Pancreas (tissue), 10 donors: Measurements from ENCODE around the gene ARNT2. TPM values are rescaled to one million over a fixed set of nuclear protein-coding genes. Genes with fewer than 3 reads are reported as not detected.

Experiments
- ATAC-seq, 4 donors: fragments of 200-7000 bp; cut with Tn5 transposase; one replicate each; pipeline versions ENCODE4 v1.8.0 to v1.9.1; 2020; ENCODE audit warnings: mild to moderate bottlenecking in 4 of 4, moderate library complexity in 4 of 4
- DNase-seq, 6 donors: peaks; one replicate each; pipeline ENCODE4 v3.0.0-alpha.2; 2020
- FAIRE-seq: peaks from 2 replicates; lab custom pipeline; 2012; peaks lifted over from hg19 to GRCh38; lab: Jason Lieb, UNC
- H3K27ac ChIP-seq, 4 donors: fragments of 200-600 bp; sonication (generic); 1 replicate in 3 of 4; 2 replicates in 1 of 4; pipeline versions ENCODE4 v1.5.0 to v1.8.0; 2020
- H3K27me3 ChIP-seq, 4 donors: fragments of 200-600 bp; one replicate each; pipeline ENCODE4 v1.8.0; 2021
- H3K36me3 ChIP-seq, 3 donors: fragments of 200-600 bp; sonication (generic) in 1 of 3; one replicate each; pipeline versions ENCODE4 v1.5.0 to v1.8.0; 2020 to 2021
- H3K4me1 ChIP-seq, 3 donors: fragments of 200-600 bp; one replicate each; pipeline ENCODE4 v1.8.0; 2021
- H3K4me3 ChIP-seq, 4 donors: fragments of 200-600 bp; sonication (generic) in 2 of 4; one replicate each; pipeline versions ENCODE4 v1.5.0 to v1.8.0; 2020 to 2021
- H3K9me3 ChIP-seq, 4 donors: fragments of 200-600 bp; one replicate each; pipeline ENCODE4 v1.8.0; 2021
- WGBS, 2 donors: extraction: QIAGEN DNeasy Blood & Tissue Kit; methylation state at CpG; one replicate each; pipeline ENCODE4 v1.1.7; 2013; 5-methylcytosine and 5-hydroxymethylcytosine counted together
- intact Hi-C, 3 donors: fragments of 100-400 bp; cut with DNase I; formaldehyde crosslinking; loops; one replicate each; pipeline versions ENCODE4 v1.11.1 to v1.14.2; 2022
- polyA plus RNA-seq, 2 donors: library from polyadenylated mRNA; stranded (reverse); fragments of 200-250 nt; gene quantifications; one replicate each; pipeline ENCODE4 v1.2.3, GENCODE V29; 2013
- total RNA-seq, 6 donors: library from RNA; stranded (reverse); fragmentation: NEBNext Ultra II Directional in 4 of 6; extraction: Animal tissue kit (Norgen Biotek cat#: 25700) in 4 of 6; gene quantifications; one replicate each; pipeline versions ENCODE4 v1.2.1 to v1.2.4, GENCODE V29; 2021 to 2023
- TF ChIP-seq, protein P1 (sequence below), 4 donors: fragments of 200-600 bp; sonication (generic) in 3 of 4; IDR thresholded peaks; one replicate each; pipeline versions ENCODE4 v1.5.0 to v1.8.0; 2021; ENCODE audit warnings: antibody characterized with exemption in 4 of 4
- donor health status: healthy with polysubstance abuse.
- donor health status: DM: no; HTN: no; CAD: no; lungs with moderate emphysema.
- donor health status: DM: no; HTN: no; CAD: no.
- donor health status: control.
- donor health status: control.
- donor health status: Bipolar disorder and iron deficiency.
- donor health status: DM: yes; HTN: yes; CAD: no.
- donor health status: DM: no; HTN: no; CAD: no.
- donor health status: DM: no; HTN: no; CAD: no.
- donor health status: DM: yes; HTN: yes; CAD: no.

ARNT2 gene
- total and polyA plus RNA-seq, 8 donors, result 2.1 to 18.1 (median 5.4) TPM

DNA sequence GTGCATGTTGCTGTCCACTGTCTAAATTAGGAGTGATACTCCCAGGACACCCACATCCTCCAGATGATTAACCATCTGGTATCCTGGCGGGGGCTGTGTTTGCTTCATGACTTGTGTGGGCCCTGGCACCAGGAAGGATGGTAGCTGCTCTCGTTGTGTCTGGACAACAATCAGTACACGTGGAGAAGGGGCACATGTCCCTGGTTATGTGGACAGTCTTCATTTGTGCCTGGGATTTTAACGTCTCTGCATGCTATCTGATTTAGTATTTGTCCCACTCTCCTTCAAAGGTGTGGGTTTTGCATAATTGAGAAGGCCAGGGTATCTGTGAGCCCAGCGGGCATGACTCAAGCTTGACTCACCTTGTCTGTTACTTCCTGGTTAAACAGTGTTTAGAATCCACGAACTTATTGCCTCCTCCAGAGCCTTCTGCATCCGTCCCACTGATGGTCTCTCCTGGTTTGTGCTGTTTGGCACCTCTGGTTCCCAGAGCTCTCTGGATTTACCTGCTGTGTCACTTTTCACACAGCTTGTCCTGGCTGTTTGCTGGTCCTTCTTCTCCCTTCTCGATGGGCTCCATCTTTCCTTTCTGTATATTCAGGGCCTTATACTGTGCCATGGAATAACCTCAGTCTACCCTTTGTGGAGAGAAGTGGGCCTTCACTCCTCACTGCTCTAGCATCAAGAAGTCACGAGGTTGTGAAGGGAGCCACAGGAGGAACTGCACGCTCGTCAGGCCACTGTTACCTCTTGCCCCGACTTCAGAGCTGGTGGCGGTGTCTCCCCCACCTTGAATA lies 32.5 kb downstream of the ARNT2 start:
- H3K27me3 ChIP-seq, result no peaks in the 10 kb centered on the region
- FAIRE-seq (no peak), ATAC-seq (peak in 3 of 4 donors; percentile 60 to 91 (median 87)), DNase-seq (no peak)
- TF ChIP-seq, protein P1, sequence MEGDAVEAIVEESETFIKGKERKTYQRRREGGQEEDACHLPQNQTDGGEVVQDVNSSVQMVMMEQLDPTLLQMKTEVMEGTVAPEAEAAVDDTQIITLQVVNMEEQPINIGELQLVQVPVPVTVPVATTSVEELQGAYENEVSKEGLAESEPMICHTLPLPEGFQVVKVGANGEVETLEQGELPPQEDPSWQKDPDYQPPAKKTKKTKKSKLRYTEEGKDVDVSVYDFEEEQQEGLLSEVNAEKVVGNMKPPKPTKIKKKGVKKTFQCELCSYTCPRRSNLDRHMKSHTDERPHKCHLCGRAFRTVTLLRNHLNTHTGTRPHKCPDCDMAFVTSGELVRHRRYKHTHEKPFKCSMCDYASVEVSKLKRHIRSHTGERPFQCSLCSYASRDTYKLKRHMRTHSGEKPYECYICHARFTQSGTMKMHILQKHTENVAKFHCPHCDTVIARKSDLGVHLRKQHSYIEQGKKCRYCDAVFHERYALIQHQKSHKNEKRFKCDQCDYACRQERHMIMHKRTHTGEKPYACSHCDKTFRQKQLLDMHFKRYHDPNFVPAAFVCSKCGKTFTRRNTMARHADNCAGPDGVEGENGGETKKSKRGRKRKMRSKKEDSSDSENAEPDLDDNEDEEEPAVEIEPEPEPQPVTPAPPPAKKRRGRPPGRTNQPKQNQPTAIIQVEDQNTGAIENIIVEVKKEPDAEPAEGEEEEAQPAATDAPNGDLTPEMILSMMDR (IDR thresholded peaks at IDR 0.05), result no peak
- H3K27ac ChIP-seq, result peak overlapping the region in 2 of 4 donors; percentile 52 to 54
- H3K36me3 ChIP-seq, result no peaks in the 10 kb centered on the region
- no peak overlapping the region for H3K4me3 ChIP-seq
- no peaks in the 10 kb centered on the region for H3K9me3 ChIP-seq
- no peaks in the 10 kb centered on the region for H3K4me1 ChIP-seq
- WGBS, 2 donors, result 76 to 79% methylated on average over 13 of the region's 13 CpGs
- intact Hi-C loops, result no loop called here

DNA sequence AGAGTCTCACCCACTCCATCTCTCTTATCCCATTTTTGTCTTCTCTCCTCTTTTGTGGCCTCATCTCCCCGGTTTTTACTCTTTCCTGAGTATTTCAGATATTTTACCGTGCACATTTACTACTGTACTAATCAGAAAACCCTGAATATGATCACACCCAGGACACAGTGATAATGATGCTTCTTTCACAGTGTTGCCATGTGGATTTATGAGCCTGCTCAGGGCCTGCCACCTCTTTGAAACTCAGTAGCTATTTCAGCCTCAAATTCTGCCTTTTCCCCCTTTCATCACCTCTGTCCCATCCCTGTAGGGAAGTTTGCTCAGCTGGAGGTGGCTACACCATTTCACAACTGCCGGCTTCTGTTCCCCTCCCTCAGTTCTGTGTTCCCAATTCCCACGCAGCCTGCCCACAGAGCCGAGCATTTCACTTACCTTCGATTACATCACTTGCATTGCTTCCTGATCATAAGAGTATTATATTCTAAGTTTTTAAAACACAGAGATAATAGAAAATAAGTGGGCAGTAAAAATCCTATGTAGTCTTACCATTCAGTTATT lies 33.2 kb downstream of the ARNT2 start:
- H3K9me3 ChIP-seq, result no peaks in the 10 kb centered on the region
- no peak overlapping the region for H3K4me3 ChIP-seq
- ATAC-seq (peak in 1 of 4 donors; percentile 23), DNase-seq (no peak), FAIRE-seq (no peak)
- H3K27me3 ChIP-seq, result no peaks in the 10 kb centered on the region
- no peaks in the 10 kb centered on the region for H3K36me3 ChIP-seq
- H3K27ac ChIP-seq, result peak overlapping the region in 2 of 4 donors; percentile 26 to 54
- H3K4me1 ChIP-seq, result no peaks in the 10 kb centered on the region
- intact Hi-C loops, result no loop called here
- TF ChIP-seq, protein P1 (IDR thresholded peaks at IDR 0.05), result no peak
- 60% methylated on average over 6 of the region's 6 CpGs for WGBS, 2 donors

DNA sequence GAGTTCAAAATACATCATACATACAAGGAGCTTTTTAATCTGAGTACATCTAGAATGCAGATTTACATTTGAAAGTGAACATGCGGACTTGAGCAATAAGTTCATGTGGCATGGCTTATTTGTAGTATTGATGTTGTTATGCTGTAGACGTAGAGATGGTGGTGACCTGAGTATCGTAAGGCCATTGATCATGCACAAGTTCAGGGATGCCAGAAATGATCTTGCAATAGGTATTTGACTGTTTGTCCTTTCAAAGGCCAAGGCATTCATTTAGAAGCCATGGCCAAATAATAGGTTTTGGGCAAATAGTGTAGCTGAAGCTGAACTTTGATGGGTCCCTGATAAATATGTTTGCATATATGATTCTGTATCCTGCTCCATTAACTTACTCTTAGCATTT lies 35.0 kb downstream of the ARNT2 start:
- no peak for ATAC-seq
- TF ChIP-seq, protein P1 (IDR thresholded peaks at IDR 0.05), result no peak
- H3K4me3 ChIP-seq, result no peak overlapping the region
- H3K27ac ChIP-seq, result no peak overlapping the region
- no peak for FAIRE-seq
- no peaks in the 10 kb centered on the region for H3K4me1 ChIP-seq
- DNase-seq, result no peak
- no peaks in the 10 kb centered on the region for H3K27me3 ChIP-seq
- no peaks in the 10 kb centered on the region for H3K36me3 ChIP-seq
- intact Hi-C loops, result no loop called here
- 94 to 97% methylated on average over 3 of the region's 3 CpGs for WGBS, 2 donors
- H3K9me3 ChIP-seq, result no peaks in the 10 kb centered on the region

DNA sequence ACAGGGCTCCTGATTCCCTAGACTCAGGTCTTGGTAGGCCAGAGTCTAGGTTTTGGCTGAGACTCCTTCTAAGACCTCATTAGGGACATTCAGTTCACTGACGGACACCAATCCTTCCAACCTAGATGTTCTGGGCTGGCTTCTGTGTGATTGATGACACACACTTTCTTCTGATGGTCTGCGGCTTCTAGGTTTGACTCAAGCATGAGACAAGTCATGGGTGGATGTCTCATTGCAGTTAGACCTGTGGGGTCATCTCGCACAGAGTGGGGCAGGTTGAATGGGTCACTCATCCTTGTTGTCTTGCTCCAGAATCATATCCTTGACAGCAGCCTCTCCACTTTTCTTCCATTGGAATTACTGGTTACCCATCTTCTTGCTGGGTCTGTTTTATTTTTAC lies 35.8 kb downstream of the ARNT2 start:
- DNase-seq (no peak), FAIRE-seq (no peak), ATAC-seq (no peak)
- Histone ChIP-seq H3K4me3 (no peak overlapping the region), H3K9me3 (no peaks in the 10 kb centered on the region), H3K27ac (no peak overlapping the region), H3K27me3 (no peaks in the 10 kb centered on the region), H3K36me3 (no peaks in the 10 kb centered on the region), H3K4me1 (no peaks in the 10 kb centered on the region)
- TF ChIP-seq, protein P1 (IDR thresholded peaks at IDR 0.05), result no peak
- intact Hi-C loops, result no loop called here
- 91 to 96% methylated on average over 3 of the region's 3 CpGs for WGBS, 2 donors

DNA sequence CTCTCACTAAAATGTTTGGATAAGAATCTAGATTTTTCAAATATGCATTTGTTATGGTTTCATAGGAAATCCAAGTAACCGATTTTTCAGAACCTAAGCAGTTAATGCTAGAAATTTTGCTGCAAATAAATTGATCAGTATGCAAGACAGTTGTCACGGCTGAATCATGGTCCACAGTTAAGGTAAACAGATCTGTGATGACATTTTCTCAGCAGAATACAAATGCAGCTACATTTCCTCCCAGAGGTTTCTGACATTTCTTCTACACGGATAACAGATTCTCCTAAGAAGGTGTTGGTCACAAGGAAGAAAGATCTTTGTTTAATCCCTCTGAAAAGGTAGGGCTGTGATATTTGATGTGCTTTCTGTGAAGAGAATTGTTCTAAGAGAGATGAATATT lies 36.9 kb downstream of the ARNT2 start:
- DNase-seq, result no peak
- 54 to 55% methylated on average over 3 of the region's 3 CpGs for WGBS, 2 donors
- intact Hi-C loops, result no loop called here

More for the DNA sequence above, 36.9 kb downstream of the ARNT2 start:
- Histone ChIP-seq H3K4me1 (no peaks in the 10 kb centered on the region), H3K27ac (no peak overlapping the region), H3K36me3 (no peaks in the 10 kb centered on the region), H3K4me3 (no peak overlapping the region), H3K9me3 (no peaks in the 10 kb centered on the region), H3K27me3 (no peaks in the 10 kb centered on the region)
- no peak for FAIRE-seq
- TF ChIP-seq, protein P1 (IDR thresholded peaks at IDR 0.05), result no peak
- ATAC-seq, result no peak
